ENCODE results near the gene PHF12.
"Not testable (repeated sequence)": the region's sequence is repeated elsewhere in the genome, so short reads cannot be mapped to it uniquely, and the experiment has no call there.

The PHF12 gene

DNA sequence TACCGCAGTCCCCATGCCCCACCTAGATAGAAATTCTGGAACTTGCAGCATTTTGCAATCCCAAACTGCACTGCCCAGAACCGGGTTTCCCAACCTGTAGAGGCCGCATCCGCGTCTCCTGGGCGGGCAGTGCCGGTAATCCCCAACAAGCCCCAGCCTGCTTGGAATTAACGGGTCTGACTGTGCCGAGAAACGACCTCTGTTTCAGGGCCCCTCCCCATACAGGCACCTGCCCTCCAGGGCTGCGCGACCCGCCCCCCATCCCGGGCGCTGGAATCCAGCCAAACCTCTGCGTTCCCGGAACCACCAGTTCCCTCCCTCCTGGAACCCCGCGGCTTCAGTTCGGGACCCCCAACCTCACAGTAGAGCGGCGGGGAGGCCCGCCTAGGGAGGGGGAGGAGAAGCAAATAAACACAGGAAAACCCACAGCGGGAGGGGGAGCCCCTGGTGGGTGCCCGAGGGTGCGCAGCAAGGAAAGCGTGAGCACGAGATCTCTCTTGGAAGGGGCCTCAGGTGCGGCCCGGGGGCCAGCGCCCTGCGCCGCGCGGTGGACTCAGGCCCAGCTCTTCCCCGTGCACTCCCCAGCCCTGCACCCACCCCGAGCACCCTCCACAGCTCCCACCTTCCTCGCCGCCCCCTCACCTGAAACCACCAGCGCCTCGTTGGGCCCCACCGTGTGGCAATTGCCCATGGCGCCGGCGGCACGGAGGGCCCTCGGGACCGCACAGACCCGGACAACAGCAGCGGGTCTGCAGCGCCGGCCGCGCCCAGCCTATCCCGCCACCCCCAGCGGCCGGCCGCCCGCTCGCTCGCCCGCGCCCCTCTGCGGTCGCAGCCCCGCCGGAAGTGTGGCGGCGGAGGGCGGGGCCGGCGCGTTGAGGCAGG is 54.2 kb downstream of the PHF12 start, which contains the start of gene FLOT2:
TSS of gene FLOT2 (minus strand) at position 850 of the 885 bp plus-strand sequence. CDS start at position 691, 159 bp downstream.
- DNase-seq (ENCODE audit: extremely low spot score) = peak; percentile 55
- ChIA-PET POLR2A (interaction anchor here (1.3 to 3.7 kb wide), 9 partner anchors 16 to 172 kb away, joined by 3 to 35 read pairs (median 9); partner anchors contain the start of genes FAM222B, NEK8 and PHF12), CTCF (interaction anchor here (0.8 to 4.7 kb wide), 5 partner anchors 11 to 250 kb away, joined by 3 to 17 read pairs (median 4); partner anchors contain the start of gene TLCD1)
- no peak for TF ChIP-seq FOXK2 (IDR thresholded peaks at IDR 0.05)
- TF ChIP-seq ARNT (IDR thresholded peaks at IDR 0.05) = no peak
- no peak for TF ChIP-seq SUZ12 (IDR thresholded peaks at IDR 0.05)
- no peak for TF ChIP-seq BHLHE40 (IDR thresholded peaks at IDR 0.05; ENCODE audit: borderline replicate concordance)
- TF ChIP-seq L3MBTL2 (conservative IDR thresholded peaks at IDR 0.05) = no peak; the same call in 1 of the 2 replicates
- TF ChIP-seq TARDBP (IDR thresholded peaks at IDR 0.05) = no peak
- TF ChIP-seq CTBP1 (IDR thresholded peaks at IDR 0.05; ENCODE audit: borderline replicate concordance) = no peak
- TF ChIP-seq PKNOX1 (IDR thresholded peaks at IDR 0.05) = no peak
- no peak for TF ChIP-seq FOXM1 (IDR thresholded peaks at IDR 0.05; ENCODE audit: borderline replicate concordance)
- no peak for TF ChIP-seq NFRKB (IDR thresholded peaks at IDR 0.05)
- no peak for TF ChIP-seq ELF4 (IDR thresholded peaks at IDR 0.05)
- no peak for TF ChIP-seq LEF1 (IDR thresholded peaks at IDR 0.05; ENCODE audit: borderline replicate concordance)
- no peak for TF ChIP-seq HDGF (IDR thresholded peaks at IDR 0.05; ENCODE audit: borderline replicate concordance)
- TF ChIP-seq SP1 (IDR thresholded peaks at IDR 0.05) = no peak
- no peak for TF ChIP-seq ZNF384 (IDR thresholded peaks at IDR 0.05)
- TF ChIP-seq FOXA1 (IDR thresholded peaks at IDR 0.05) = no peak

- no peak for DNase-seq (ENCODE audit: extremely low spot score)
- POLR2A ChIA-PET = interaction anchor here (1.3 to 3.7 kb wide), 3 partner anchors 133 to 169 kb away, joined by 3 to 35 read pairs (median 6); partner anchors contain the start of gene NEK8
- TF ChIP-seq CTBP1 (IDR thresholded peaks at IDR 0.05; ENCODE audit: borderline replicate concordance) = no peak
- no peak for TF ChIP-seq HDGF (IDR thresholded peaks at IDR 0.05; ENCODE audit: borderline replicate concordance)
- TF ChIP-seq TARDBP (IDR thresholded peaks at IDR 0.05) = no peak
- no peak for TF ChIP-seq FOXK2 (IDR thresholded peaks at IDR 0.05)
- no peak for TF ChIP-seq FOXA1 (IDR thresholded peaks at IDR 0.05)
- no peak for TF ChIP-seq BHLHE40 (IDR thresholded peaks at IDR 0.05; ENCODE audit: borderline replicate concordance)
- no peak for TF ChIP-seq ARNT (IDR thresholded peaks at IDR 0.05)
- no peak for TF ChIP-seq LEF1 (IDR thresholded peaks at IDR 0.05; ENCODE audit: borderline replicate concordance)
- TF ChIP-seq FOXM1 (IDR thresholded peaks at IDR 0.05; ENCODE audit: borderline replicate concordance) = no peak
- TF ChIP-seq ZNF384 (IDR thresholded peaks at IDR 0.05) = no peak
- no peak for TF ChIP-seq SP1 (IDR thresholded peaks at IDR 0.05)
- no peak for TF ChIP-seq SUZ12 (IDR thresholded peaks at IDR 0.05)
- no peak for TF ChIP-seq ELF4 (IDR thresholded peaks at IDR 0.05)
- TF ChIP-seq NFRKB (IDR thresholded peaks at IDR 0.05) = no peak
- no peak for TF ChIP-seq PKNOX1 (IDR thresholded peaks at IDR 0.05)
- no peak for TF ChIP-seq L3MBTL2 (conservative IDR thresholded peaks at IDR 0.05)
- CTCF ChIA-PET = interaction anchor here (0.6 to 4.7 kb wide), 3 partner anchors 94 to 170 kb away, joined by 6 to 17 read pairs (median 13); partner anchors contain the start of gene TLCD1
Observed at GRCh38 chr17:28896491-28896883, 54.8 kb downstream of the PHF12 start.

- ChIA-PET POLR2A (interaction anchor here (1.3 to 3.7 kb wide), 3 partner anchors 132 to 168 kb away, joined by 3 to 35 read pairs (median 6); partner anchors contain the start of gene NEK8), CTCF (interaction anchor here (0.6 to 4.7 kb wide), 4 partner anchors 94 to 169 kb away, joined by 3 to 17 read pairs (median 10); partner anchors contain the start of gene TLCD1)
- no peak for TF ChIP-seq FOXK2 (IDR thresholded peaks at IDR 0.05)
- no peak for TF ChIP-seq FOXA1 (IDR thresholded peaks at IDR 0.05)
- no peak for TF ChIP-seq LEF1 (IDR thresholded peaks at IDR 0.05; ENCODE audit: borderline replicate concordance)
- TF ChIP-seq ZNF384 (IDR thresholded peaks at IDR 0.05) = no peak
- DNase-seq (ENCODE audit: extremely low spot score) = no peak
Observed at GRCh38 chr17:28895794-28896447, 55.4 kb downstream of the PHF12 start.

DNA sequence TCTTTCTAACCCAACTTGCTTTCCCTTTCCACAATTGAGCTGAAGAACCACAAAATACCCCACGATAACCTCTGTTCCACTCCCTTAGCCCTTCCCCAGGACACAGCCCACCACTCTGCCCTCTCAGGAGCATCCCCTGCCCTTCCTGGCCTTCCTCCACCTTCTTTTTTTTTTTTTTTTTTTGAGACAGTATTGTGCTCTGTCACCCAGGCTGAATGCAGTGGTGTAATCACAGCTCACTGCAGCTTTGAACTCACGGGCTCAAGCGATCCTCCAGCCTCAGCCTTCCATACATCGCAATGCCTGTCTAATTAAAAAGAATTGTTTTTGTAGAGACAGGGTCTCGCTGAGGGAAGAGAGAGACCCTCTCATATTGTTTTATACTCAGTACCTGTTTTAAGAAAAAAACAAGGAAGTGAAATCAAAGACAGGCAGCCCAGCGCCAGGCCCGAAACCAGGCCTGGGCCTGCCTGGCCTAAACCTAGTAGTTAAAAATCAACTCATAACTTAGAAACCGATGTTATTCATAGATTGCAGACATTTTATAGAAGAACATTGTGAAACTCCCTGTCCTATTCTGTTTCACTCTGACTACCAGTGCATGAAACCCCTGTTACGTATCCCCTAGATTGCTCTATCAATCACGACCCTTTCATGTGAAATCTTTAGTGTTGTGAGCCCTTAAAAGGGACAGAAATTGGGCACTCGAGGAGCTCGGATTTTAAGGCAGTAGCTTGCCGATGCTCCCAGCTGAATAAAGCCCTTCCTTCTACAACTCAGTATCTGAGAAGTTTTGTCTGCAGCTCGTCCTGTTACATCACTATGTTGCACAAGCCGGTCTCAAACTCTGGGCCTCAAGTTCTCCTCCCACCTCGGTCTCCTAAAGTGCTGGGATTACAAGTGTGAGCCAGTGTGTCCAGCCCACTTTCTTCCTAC is 57.8 kb downstream of the PHF12 start:
- DNase-seq (ENCODE audit: extremely low spot score) = not testable (repeated sequence)
- CTCF ChIA-PET = interaction anchor here (0.6 kb wide), 1 partner anchor 9 kb away, joined by 3 read pairs; no protein-coding TSS in a partner anchor
- POLR2A ChIA-PET = interaction anchor here (1.5 to 2.0 kb wide), 2 partner anchors 8 to 51 kb away, joined by 4 to 5 read pairs; partner anchors contain the start of gene FAM222B

DNA sequence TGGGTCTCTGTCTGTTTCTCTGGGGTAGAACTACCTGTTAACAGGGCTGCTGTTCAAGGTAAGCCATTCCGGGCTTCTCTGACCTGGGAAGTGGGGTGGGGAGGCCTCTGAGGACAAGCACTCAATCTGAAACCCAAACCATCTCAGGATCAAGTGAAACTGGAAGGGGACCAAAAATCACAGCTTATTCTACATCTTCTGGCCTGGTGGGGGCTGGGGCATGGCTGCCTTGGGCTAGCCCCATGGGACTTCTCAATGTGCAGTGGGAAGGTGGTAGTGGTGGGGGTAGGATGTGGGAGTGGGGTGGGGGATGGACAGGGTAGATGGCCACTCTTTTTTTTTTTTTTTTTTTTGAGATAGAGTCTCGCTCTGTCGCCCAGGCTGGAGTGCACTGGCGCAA is 59.3 kb downstream of the PHF12 start:
- ChIA-PET POLR2A (interaction anchor here (2.0 kb wide), 1 partner anchor 10 kb away, joined by 5 read pairs; no protein-coding TSS in a partner anchor), CTCF (no interaction called here)
- DNase-seq (ENCODE audit: extremely low spot score) = no peak
- TF ChIP-seq FOXK2 (IDR thresholded peaks at IDR 0.05) = no peak
- no peak for TF ChIP-seq ZNF384 (IDR thresholded peaks at IDR 0.05)
- no peak for TF ChIP-seq PKNOX1 (IDR thresholded peaks at IDR 0.05)
- TF ChIP-seq FOXA1 (IDR thresholded peaks at IDR 0.05) = no peak
- TF ChIP-seq TARDBP (IDR thresholded peaks at IDR 0.05) = no peak
- TF ChIP-seq BHLHE40 (IDR thresholded peaks at IDR 0.05; ENCODE audit: borderline replicate concordance) = no peak
- TF ChIP-seq SP1 (IDR thresholded peaks at IDR 0.05) = no peak
- TF ChIP-seq HDGF (IDR thresholded peaks at IDR 0.05; ENCODE audit: borderline replicate concordance) = no peak
- TF ChIP-seq SUZ12 (IDR thresholded peaks at IDR 0.05) = no peak
- TF ChIP-seq NFRKB (IDR thresholded peaks at IDR 0.05) = no peak
- TF ChIP-seq ELF4 (IDR thresholded peaks at IDR 0.05) = no peak
- no peak for TF ChIP-seq ARNT (IDR thresholded peaks at IDR 0.05)
- TF ChIP-seq CTBP1 (IDR thresholded peaks at IDR 0.05; ENCODE audit: borderline replicate concordance) = no peak
- no peak for TF ChIP-seq L3MBTL2 (conservative IDR thresholded peaks at IDR 0.05)
- TF ChIP-seq FOXM1 (IDR thresholded peaks at IDR 0.05; ENCODE audit: borderline replicate concordance) = no peak
- TF ChIP-seq LEF1 (IDR thresholded peaks at IDR 0.05; ENCODE audit: borderline replicate concordance) = no peak
